ENCODE data around the gene HUS1. TPM values are rescaled to one million over a fixed set of nuclear protein-coding genes. Genes with fewer than 3 reads are reported as not detected.

HUS1 gene
- 11.1 and 11.7 TPM in 2 replicates for total RNA-seq (ENCODE audit: low replicate concordance)

GRCh38 chr7:47979145-47979831, at the start of gene HUS1:
HUS1 (minus strand) TSS chr7:47979615; CDS start chr7:47979519, 96 bp downstream.

GRCh38 chr7:48028938-48029337, 49.5 kb upstream of the HUS1 start, which contains the start of gene SUN3:
SUN3 (minus strand) TSS chr7:48029107; CDS start chr7:48028938, 169 bp downstream.

GRCh38 chr7:47948141-47948790, 31.1 kb downstream of the HUS1 start, which contains the start of gene PKD1L1:
PKD1L1 (minus strand) TSS chr7:47948466; CDS start chr7:47948440, 26 bp downstream.

Other genes with a start within 250 kb of the HUS1 start
- under 0.01 TPM in 2 replicates for gene PKD1L1, start 31.1 kb downstream of the HUS1 start, total RNA-seq (ENCODE audit: low replicate concordance)
- not detected in 2 replicates for gene SUN3, start 49.5 kb upstream of the HUS1 start, total RNA-seq (ENCODE audit: low replicate concordance)
- gene C7orf57, start 55.9 kb upstream of the HUS1 start, total RNA-seq (ENCODE audit: low replicate concordance): not detected in 2 replicates
- gene UPP1, start 109.7 kb upstream of the HUS1 start, total RNA-seq (ENCODE audit: low replicate concordance): 7.3 and 14.4 TPM in 2 replicates
- gene ABCA13, start 191.8 kb upstream of the HUS1 start, total RNA-seq (ENCODE audit: low replicate concordance): under 0.01 and 0.08 TPM in 2 replicates

Measured in smooth muscle cell of the coronary artery (primary cell).